ENCODE results near the gene PRLH.

GRCh38 chr2:237557633-237558015 is 8.8 kb upstream of the PRLH start:
- no peak for TF ChIP-seq POLR2A (IDR thresholded peaks at IDR 0.05; ENCODE audit: low read depth, low read length)
- TF ChIP-seq POLR2AphosphoS5 (IDR thresholded peaks at IDR 0.05; ENCODE audit: low read depth, low read length): no peak
- no peak for TF ChIP-seq TAF1 (IDR thresholded peaks at IDR 0.05; ENCODE audit: borderline replicate concordance, low read depth, low read length)

Measured in GM12892 (cell line).